K562 (cell line): Measurements from ENCODE around the gene PADI1. TPM values are rescaled to one million over a fixed set of nuclear protein-coding genes. Genes with fewer than 3 reads are reported as not detected.
A peak's percentile ranks its signal among the peaks of the same experiment; 100 is the strongest.

Source experiments
- ATAC-seq: fragments of 200-7000 bp; cut with Tn5 transposase; 3 replicates; pipeline ENCODE4 v1.9.1; 2020; ENCODE audit warnings: moderate library complexity
- BruUV-seq: library from RNA; stranded (reverse); fragments of 400-500 nt; replicated peaks from 2 replicates; lab custom pipeline; 2021; lab: Mats Ljungman, UMichigan
- CTCF ChIA-PET: fragments of 300-600 bp; formaldehyde crosslinking; extraction: SDS; loops from one replicate; lab custom pipeline; 2021; ENCODE audit warnings: low intra/inter-chr PET ratio; lab: Yijun Ruan, JAX
- POLR2A ChIA-PET: fragments of 300-600, 350-650 bp; sonication (Branson Sonifier 250); formaldehyde crosslinking; extraction: SDS; loops from one replicate; lab custom pipeline; 2021; ENCODE audit warnings: antibody characterized with exemption, inconsistent platforms; lab: Yijun Ruan, JAX
- DNase-seq, 4 experiments: peaks; one replicate each; pipeline versions ENCODE4 v3.0.0 to v3.0.0-alpha.2; 2011 to 2018; ENCODE audit warnings: low spot score in 3 of 4, mixed read lengths in 3 of 4; ENCODE audit errors: extremely low read depth in 1 of 4
- FAIRE-seq: peaks from 2 replicates; lab custom pipeline; 2011; peaks lifted over from hg19 to GRCh38; lab: Jason Lieb, UNC
- H2AFZ ChIP-seq: 2 replicates; pipeline ENCODE4 v1.6.0; 2011; ENCODE audit warnings: low read depth, low read length, control low read depth, inconsistent platforms
- H3K27ac ChIP-seq: fragments of 200-600 bp; 3 replicates; pipeline ENCODE4 v1.8.0; 2011; ENCODE audit warnings: low read depth, mild to moderate bottlenecking, control low read depth, inconsistent platforms, low read length, moderate library complexity, mixed read lengths; ENCODE audit errors: extremely low read depth
- H3K27me3 ChIP-seq, 2 experiments: fragments of 300-600 bp in 1 of 2; 2 replicates in 1 of 2; 3 replicates in 1 of 2; pipeline versions ENCODE4 v1.6.0 to v1.8.0; 2011; ENCODE audit warnings: inconsistent platforms in 2 of 2, low read length in 2 of 2, mild to moderate bottlenecking in 1 of 2, mixed read lengths in 1 of 2, moderate library complexity in 1 of 2; ENCODE audit not compliant: control insufficient read depth in 2 of 2, insufficient read depth in 2 of 2
- H3K36me3 ChIP-seq: fragments of 300-600 bp; 3 replicates; pipeline ENCODE4 v1.8.0; 2011; ENCODE audit warnings: mild to moderate bottlenecking, low read length, inconsistent platforms; ENCODE audit not compliant: control insufficient read depth, insufficient read depth
- H3K4me1 ChIP-seq, 2 experiments: fragments of 200-600 bp in 1 of 2; replicated peaks in 1 of 2; 2 replicates in 1 of 2; 3 replicates in 1 of 2; pipeline versions ENCODE4 v1.5.1 to v1.8.0; 2011; ENCODE audit warnings: inconsistent platforms in 2 of 2, low read length in 2 of 2, mild to moderate bottlenecking in 1 of 2, mixed read lengths in 1 of 2, moderate library complexity in 1 of 2; ENCODE audit not compliant: control insufficient read depth in 2 of 2, insufficient read depth in 2 of 2
- H3K4me2 ChIP-seq: 2 replicates; pipeline ENCODE4 v1.6.1; 2011; ENCODE audit warnings: low read length, control low read depth, inconsistent platforms, mixed read lengths; ENCODE audit not compliant: insufficient read depth
- H3K4me3 ChIP-seq: fragments of 200-600 bp; sonication (generic), shearing (Covaris generic); 2 replicates; pipeline ENCODE4 v1.5.1; 2016; ENCODE audit warnings: control low read depth, inconsistent platforms
- H3K79me2 ChIP-seq: fragments of 200-600 bp; 3 replicates; pipeline ENCODE4 v1.8.0; 2011; ENCODE audit warnings: low read length, inconsistent platforms; ENCODE audit not compliant: control insufficient read depth, insufficient read depth
- H3K9ac ChIP-seq, 2 experiments: 2 replicates each; pipeline versions ENCODE4 v1.6.0 to v1.6.1; 2011; ENCODE audit warnings: low read depth in 2 of 2, low read length in 2 of 2, control low read depth in 1 of 2, inconsistent platforms in 1 of 2, mild to moderate bottlenecking in 1 of 2, mixed read lengths in 1 of 2; ENCODE audit not compliant: insufficient read depth in 1 of 2
- H3K9me1 ChIP-seq: one replicate; pipeline ENCODE4 v1.6.0; 2011; ENCODE audit warnings: inconsistent platforms, mild to moderate bottlenecking, low read length, moderate library complexity; ENCODE audit not compliant: control insufficient read depth, insufficient read depth
- H3K9me3 ChIP-seq: replicated peaks from 2 replicates; pipeline ENCODE4 v1.5.1; 2011; ENCODE audit warnings: low read depth, low read length, inconsistent platforms; ENCODE audit not compliant: control insufficient read depth, insufficient read depth
- H4K20me1 ChIP-seq: replicated peaks from 2 replicates; pipeline ENCODE4 v1.6.1; 2011; ENCODE audit warnings: low read length, inconsistent platforms, mixed read lengths; ENCODE audit not compliant: control insufficient read depth, insufficient read depth
- BCOR ChIP-seq: fragments of 450-650 bp; IDR thresholded peaks from 2 replicates; pipeline ENCODE4 v1.6.1; 2016
- CREB1 ChIP-seq, 2 experiments: sonication (generic) in 1 of 2; formaldehyde crosslinking in 1 of 2; IDR thresholded peaks; 2 replicates each; pipeline versions ENCODE4 v1.6.1 to v1.8.0; 2012 to 2022; ENCODE audit warnings: inconsistent platforms in 1 of 2, mild to moderate bottlenecking in 1 of 2, missing genetic modification reagents in 1 of 2, moderate library complexity in 1 of 2
- OTX1 ChIP-seq: fragments of 450-650 bp; formaldehyde crosslinking; IDR thresholded peaks from 2 replicates; pipeline ENCODE4 v1.4.0; 2022; ENCODE audit warnings: mild to moderate bottlenecking
- RBM25 ChIP-seq: fragments of 200-400 bp; formaldehyde crosslinking; IDR thresholded peaks from 2 replicates; pipeline ENCODE4 v1.6.1; 2018; ENCODE audit warnings: low read length, low read depth, moderate library complexity; ENCODE audit not compliant: severe bottlenecking
- ZBTB1 ChIP-seq: sonication (generic); formaldehyde crosslinking; IDR thresholded peaks from 2 replicates; pipeline ENCODE4 v1.8.1; 2023; ENCODE audit warnings: missing genetic modification reagents, low read depth, mild to moderate bottlenecking, borderline replicate concordance
- ZFP36 ChIP-seq: fragments of 150-350 bp; IDR thresholded peaks from 2 replicates; pipeline ENCODE4 v1.6.1; 2018; ENCODE audit warnings: low read length, low read depth; ENCODE audit not compliant: partially characterized antibody
- ZNF3 ChIP-seq: fragments of 250-450 bp; sonication (Bioruptor Pico); IDR thresholded peaks from 2 replicates; pipeline ENCODE4 v1.5.0; 2021; ENCODE audit warnings: mild to moderate bottlenecking, moderate library complexity
- WGBS: fragments of 100-300 bp; shearing (Covaris generic); methylation state at CpG from one replicate; pipeline ENCODE4 v1.1.6; 2016; ENCODE audit warnings: low coverage, mixed read lengths; ENCODE audit not compliant: insufficient coverage; ENCODE audit errors: missing lambda C conversion rate; 5-methylcytosine and 5-hydroxymethylcytosine counted together
- in situ Hi-C: fragments of 300-500 bp; cut with MboI; formaldehyde crosslinking; loops from 4 replicates; pipeline ENCODE4 v1.15.0; 2018; ENCODE audit warnings: inconsistent platforms, mixed read lengths
- intact Hi-C: fragments of 100-400 bp; cut with micrococcal nuclease; formaldehyde crosslinking; loops from 2 replicates; pipeline ENCODE4 v1.14.2; 2022
- polyA plus RNA-seq, 8 experiments: library from polyadenylated mRNA; depleted of rRNA in 4 of 8; stranded (reverse) in 5 of 8; unstranded in 3 of 8; fragments of >200 nt; fragmentation: Nextera tagmentation in 2 of 8; fragmentation: Illumina TruSeq in 1 of 8; extraction: Ambion mirVana in 2 of 8; extraction: Trizol in 1 of 8; gene quantifications; 2 replicates each; pipeline versions ENCODE4 v1.2.1 to v1.2.3, GENCODE V29; 2011 to 2014; ENCODE audit warnings: inconsistent platforms in 1 of 8, missing spikeins in 1 of 8
- total RNA-seq, 7 experiments: library from RNA; depleted of rRNA in 6 of 7; stranded (reverse); fragments of >200 nt in 6 of 7; fragmentation: Illumina TruSeq in 2 of 7; extraction: Trizol in 2 of 7; gene quantifications; 2 replicates each; pipeline versions ENCODE4 v1.2.1 to v1.2.3, GENCODE V29; 2011 to 2021; ENCODE audit warnings: low replicate concordance in 1 of 7

The PADI1 gene
- total and polyA plus RNA-seq, 9 of the 15 experiments (the other 6 are each of a cell fraction or from before 2014, with no cell fraction given) = not detected

DNA sequence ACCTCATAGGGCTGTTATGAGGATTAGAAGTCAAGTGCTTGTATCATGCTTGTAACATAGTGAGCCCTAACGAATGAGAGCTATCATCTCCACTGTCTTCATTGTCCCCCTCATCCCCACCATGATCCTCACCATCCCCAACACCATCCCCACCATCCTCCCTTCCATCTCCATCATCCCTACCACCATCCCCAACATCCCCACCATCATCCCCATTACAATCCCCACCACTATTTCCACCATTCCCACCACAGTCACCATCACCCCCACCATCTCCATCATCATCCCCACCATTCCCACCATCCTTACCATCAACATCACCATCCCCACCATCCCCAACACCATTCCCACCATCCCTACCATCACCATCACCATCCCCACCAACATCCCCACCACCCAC is 39.1 kb upstream of the PADI1 start:
- CTCF ChIA-PET = no interaction called here
- H3K4me1 ChIP-seq = no peaks in the 10 kb centered on the region

DNA sequence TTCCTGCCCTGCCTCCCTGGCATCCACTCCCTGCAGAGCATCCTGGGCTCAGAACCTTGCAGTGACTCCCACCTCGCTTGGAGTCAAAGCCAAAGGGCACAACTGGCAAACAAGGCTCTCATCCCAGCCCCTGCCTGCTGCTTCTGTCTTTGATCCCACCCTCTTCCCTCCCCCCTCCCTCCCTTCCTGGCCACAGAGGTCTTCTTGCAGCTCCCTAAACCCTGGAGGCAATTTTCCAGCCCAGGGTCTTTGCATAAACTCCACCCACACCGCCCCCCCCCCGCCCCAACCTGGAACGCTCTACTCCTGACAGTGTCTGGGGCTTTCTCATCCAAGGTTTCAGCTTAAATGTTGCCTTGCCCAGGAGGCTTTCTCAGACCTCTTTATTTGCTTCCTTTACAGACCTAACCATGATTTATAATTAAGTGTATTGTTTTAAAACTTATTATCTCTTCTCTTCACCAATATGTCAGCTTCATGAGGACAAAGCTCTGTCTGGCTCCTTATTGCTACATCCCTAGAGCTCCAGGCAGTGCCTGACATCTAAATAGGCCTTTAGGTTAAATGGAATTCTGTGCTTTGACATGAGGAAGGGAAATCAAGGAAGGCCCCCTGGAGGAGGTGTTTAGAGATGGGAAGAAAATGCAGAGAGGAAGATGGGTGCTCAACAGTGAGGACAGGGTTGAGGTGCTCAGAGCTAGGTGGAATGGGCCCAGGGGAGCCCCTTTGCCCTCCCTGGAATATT is 37.7 kb upstream of the PADI1 start:
- no peak for FAIRE-seq
- H3K36me3 ChIP-seq = no peaks in the 10 kb centered on the region
- WGBS = 0% methylated on average over 3 of the region's 4 CpGs
- intact Hi-C loops = no loop called here
- H3K79me2 ChIP-seq = no peaks in the 10 kb centered on the region
- no peak overlapping the region for H3K4me3 ChIP-seq
- no peak overlapping the region for H2AFZ ChIP-seq
- no TSS peak for BruUV-seq
- peaks cover 17 to 39% of the 10 kb centered on the region in 2 experiments for H3K27me3 ChIP-seq
- no peak overlapping the region for H3K4me2 ChIP-seq
- POLR2A ChIA-PET = interaction anchor here (0.5 to 1.0 kb wide), 3 partner anchors 262 to 799 kb away, joined by 3 to 5 read pairs (median 3); no protein-coding TSS in a partner anchor
- H4K20me1 ChIP-seq = no peaks in the 10 kb centered on the region; the same call in 1 of the 2 replicates
- ATAC-seq = no peak
- TF ChIP-seq ZFP36 (peak; percentile 95), ZNF3 (no peak), ZBTB1 (no peak), BCOR (0 out of 2 replicates have a peak, but pooled peaks have one; percentile 14), RBM25 (peak; percentile 85)
- TF ChIP-seq, all 486 proteins: peak for 3
- Histone ChIP-seq H3K9me3 (no peaks in the 10 kb centered on the region), H3K9me1 (no peaks in the 10 kb centered on the region), H3K4me1 (no peaks in the 10 kb centered on the region), H3K9ac (no peak overlapping the region), H3K27ac (no peak overlapping the region)
- peak in 1 of 4 experiments; percentile 7 for DNase-seq
- CTCF ChIA-PET = no interaction called here
- in situ Hi-C loops = no loop called here

More for the DNA sequence above, 39.1 kb upstream of the PADI1 start:
- in situ Hi-C loops = no loop called here
- Histone ChIP-seq H3K36me3 (no peaks in the 10 kb centered on the region), H3K4me3 (no peak overlapping the region), H3K27me3 (peaks cover 17 to 45% of the 10 kb centered on the region in 2 experiments), H3K9me1 (no peaks in the 10 kb centered on the region), H4K20me1 (no peaks in the 10 kb centered on the region; the same call in 1 of the 2 replicates)
- peak in 1 of 4 experiments; percentile 7 for DNase-seq
- TF ChIP-seq CREB1 (IDR thresholded peaks at IDR 0.05) = no peak
- TF ChIP-seq CREB1 (CRISPR knock-in tag; IDR thresholded peaks at IDR 0.05) = no peak
- 0 out of 2 replicates have a peak, but pooled peaks have one; percentile 27 for TF ChIP-seq OTX1
- TF ChIP-seq, all 486 proteins: peak for 1
- FAIRE-seq (no peak), ATAC-seq (no peak)
- H3K27ac ChIP-seq = no peak overlapping the region
- POLR2A ChIA-PET = no interaction called here
- no peak overlapping the region for H2AFZ ChIP-seq
- intact Hi-C loops = no loop called here
- no peak overlapping the region for H3K9ac ChIP-seq
- no peak overlapping the region for H3K4me2 ChIP-seq
- H3K79me2 ChIP-seq = no peaks in the 10 kb centered on the region
- no peaks in the 10 kb centered on the region for H3K9me3 ChIP-seq
- 0% methylated on average over 1 of the region's 1 CpG for WGBS
- BruUV-seq = no TSS peak
